ENCODE data around the gene RCL1. TPM values are rescaled to one million over a fixed set of nuclear protein-coding genes. Genes with fewer than 3 reads are reported as not detected.

RCL1 gene
- total RNA-seq, 1 experiment from 2014 or later, result 9.5 TPM

DNA sequence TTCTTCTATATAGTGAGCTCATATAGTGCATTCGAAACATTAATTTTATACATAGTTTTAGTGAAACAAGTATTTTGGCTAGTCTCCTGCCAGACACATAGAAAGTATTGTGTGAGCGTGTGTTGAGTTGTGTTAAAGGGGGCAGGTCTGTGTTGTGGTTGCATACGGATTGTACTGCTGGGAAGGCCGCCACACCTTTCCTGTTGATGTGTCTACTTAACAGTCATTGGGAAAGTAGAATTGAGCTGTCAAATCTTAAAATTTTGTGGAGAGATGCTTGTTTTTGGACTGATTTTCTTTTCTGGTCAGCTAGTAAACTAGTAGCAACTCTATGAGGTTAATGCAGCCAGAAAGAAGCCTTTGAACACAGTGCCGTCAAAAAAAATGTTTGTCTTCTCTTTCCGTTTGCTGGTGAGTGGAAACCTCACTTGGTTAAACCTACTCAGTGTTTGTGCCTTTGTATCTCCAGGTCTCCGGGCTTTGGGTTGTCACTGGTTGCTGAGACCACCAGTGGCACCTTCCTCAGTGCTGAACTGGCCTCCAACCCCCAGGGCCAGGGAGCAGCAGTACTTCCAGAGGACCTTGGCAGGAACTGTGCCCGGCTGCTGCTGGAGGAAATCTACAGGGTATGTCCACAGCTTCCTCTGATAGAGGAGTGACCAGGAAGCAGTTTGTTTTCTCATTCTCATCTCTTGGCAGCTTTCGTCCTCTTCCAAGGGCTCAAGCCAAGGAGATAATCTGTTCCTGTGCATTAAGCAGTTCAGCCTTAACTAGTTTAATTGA is 51.5 kb downstream of the RCL1 start:
- Histone ChIP-seq H3K4me2 (no peak overlapping the region), H3K27ac (no peak overlapping the region), H3K4me1 (replicated peaks; ENCODE audit: insufficient read depth) (no peaks in the 10 kb centered on the region), H3K27me3 (ENCODE audit: insufficient read depth, low read depth) (no peaks in the 10 kb centered on the region), H3K79me2 (ENCODE audit: low read depth) (no peaks in the 10 kb centered on the region), H3K9me3 (ENCODE audit: insufficient read depth, low read depth) (no peaks in the 10 kb centered on the region), H2AFZ (no peak overlapping the region), H3K9me2 (ENCODE audit: insufficient read depth) (no peaks in the 10 kb centered on the region), H4K20me1 (ENCODE audit: insufficient read depth) (no peaks in the 10 kb centered on the region), H3F3A (ENCODE audit: insufficient read depth, low read depth) (no peaks in the 10 kb centered on the region), H3K4me3 (no peak overlapping the region), H3K36me3 (ENCODE audit: low read depth) (no peaks in the 10 kb centered on the region)
- no peak for DNase-seq
- intact Hi-C loops (cut with micrococcal nuclease; ENCODE audit: unreplicated experiment), result no loop called here
- no peak for TF ChIP-seq EZH2 (IDR thresholded peaks at IDR 0.05; ENCODE audit: low read depth)
- TF ChIP-seq, protein P1, sequence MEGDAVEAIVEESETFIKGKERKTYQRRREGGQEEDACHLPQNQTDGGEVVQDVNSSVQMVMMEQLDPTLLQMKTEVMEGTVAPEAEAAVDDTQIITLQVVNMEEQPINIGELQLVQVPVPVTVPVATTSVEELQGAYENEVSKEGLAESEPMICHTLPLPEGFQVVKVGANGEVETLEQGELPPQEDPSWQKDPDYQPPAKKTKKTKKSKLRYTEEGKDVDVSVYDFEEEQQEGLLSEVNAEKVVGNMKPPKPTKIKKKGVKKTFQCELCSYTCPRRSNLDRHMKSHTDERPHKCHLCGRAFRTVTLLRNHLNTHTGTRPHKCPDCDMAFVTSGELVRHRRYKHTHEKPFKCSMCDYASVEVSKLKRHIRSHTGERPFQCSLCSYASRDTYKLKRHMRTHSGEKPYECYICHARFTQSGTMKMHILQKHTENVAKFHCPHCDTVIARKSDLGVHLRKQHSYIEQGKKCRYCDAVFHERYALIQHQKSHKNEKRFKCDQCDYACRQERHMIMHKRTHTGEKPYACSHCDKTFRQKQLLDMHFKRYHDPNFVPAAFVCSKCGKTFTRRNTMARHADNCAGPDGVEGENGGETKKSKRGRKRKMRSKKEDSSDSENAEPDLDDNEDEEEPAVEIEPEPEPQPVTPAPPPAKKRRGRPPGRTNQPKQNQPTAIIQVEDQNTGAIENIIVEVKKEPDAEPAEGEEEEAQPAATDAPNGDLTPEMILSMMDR (conservative IDR thresholded peaks at IDR 0.05), result no peak
- CTCF ChIA-PET, result no interaction called here
- BruUV-seq (replicated peaks), result no TSS peak
- POLR2A ChIA-PET (ENCODE audit: unreplicated experiment), result no interaction called here

DNA sequence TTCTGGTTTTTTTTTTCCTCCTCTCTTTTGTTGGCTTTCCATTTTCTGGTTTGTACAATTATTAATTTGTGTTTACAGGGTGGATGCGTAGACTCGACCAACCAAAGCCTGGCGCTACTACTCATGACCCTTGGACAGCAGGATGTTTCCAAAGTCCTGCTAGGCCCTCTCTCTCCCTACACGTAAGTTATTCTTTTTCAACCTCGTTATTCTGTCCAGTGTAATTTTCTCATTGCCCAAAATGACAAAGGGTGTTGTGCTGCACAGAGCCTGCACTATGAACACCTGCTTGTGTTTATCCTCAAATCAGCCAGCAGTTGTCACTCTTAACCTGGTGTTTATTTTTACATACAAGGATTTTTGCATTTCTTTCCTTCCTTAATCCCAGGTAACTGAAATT is 56.6 kb downstream of the RCL1 start:
- intact Hi-C loops (cut with micrococcal nuclease; ENCODE audit: unreplicated experiment), result no loop called here
- CTCF ChIA-PET, result no interaction called here
- H3K4me1 ChIP-seq (replicated peaks; ENCODE audit: insufficient read depth), result no peaks in the 10 kb centered on the region
- H4K20me1 ChIP-seq (ENCODE audit: insufficient read depth), result no peaks in the 10 kb centered on the region
- no TSS peak for BruUV-seq (replicated peaks)
- no peaks in the 10 kb centered on the region for H3K9me2 ChIP-seq (ENCODE audit: insufficient read depth)
- no peaks in the 10 kb centered on the region for H3K27me3 ChIP-seq (ENCODE audit: insufficient read depth, low read depth)
- H3K4me2 ChIP-seq, result no peak overlapping the region
- H3F3A ChIP-seq (ENCODE audit: insufficient read depth, low read depth), result no peaks in the 10 kb centered on the region
- no peaks in the 10 kb centered on the region for H3K79me2 ChIP-seq (ENCODE audit: low read depth)
- no peak overlapping the region for H3K4me3 ChIP-seq
- no peaks in the 10 kb centered on the region for H3K9me3 ChIP-seq (ENCODE audit: insufficient read depth, low read depth)
- TF ChIP-seq, protein P1 (conservative IDR thresholded peaks at IDR 0.05), result no peak
- TF ChIP-seq EZH2 (IDR thresholded peaks at IDR 0.05; ENCODE audit: low read depth), result no peak
- H3K36me3 ChIP-seq (ENCODE audit: low read depth), result no peaks in the 10 kb centered on the region
- DNase-seq, result no peak
- POLR2A ChIA-PET (ENCODE audit: unreplicated experiment), result no interaction called here
- H3K27ac ChIP-seq, result no peak overlapping the region
- no peak overlapping the region for H2AFZ ChIP-seq

DNA sequence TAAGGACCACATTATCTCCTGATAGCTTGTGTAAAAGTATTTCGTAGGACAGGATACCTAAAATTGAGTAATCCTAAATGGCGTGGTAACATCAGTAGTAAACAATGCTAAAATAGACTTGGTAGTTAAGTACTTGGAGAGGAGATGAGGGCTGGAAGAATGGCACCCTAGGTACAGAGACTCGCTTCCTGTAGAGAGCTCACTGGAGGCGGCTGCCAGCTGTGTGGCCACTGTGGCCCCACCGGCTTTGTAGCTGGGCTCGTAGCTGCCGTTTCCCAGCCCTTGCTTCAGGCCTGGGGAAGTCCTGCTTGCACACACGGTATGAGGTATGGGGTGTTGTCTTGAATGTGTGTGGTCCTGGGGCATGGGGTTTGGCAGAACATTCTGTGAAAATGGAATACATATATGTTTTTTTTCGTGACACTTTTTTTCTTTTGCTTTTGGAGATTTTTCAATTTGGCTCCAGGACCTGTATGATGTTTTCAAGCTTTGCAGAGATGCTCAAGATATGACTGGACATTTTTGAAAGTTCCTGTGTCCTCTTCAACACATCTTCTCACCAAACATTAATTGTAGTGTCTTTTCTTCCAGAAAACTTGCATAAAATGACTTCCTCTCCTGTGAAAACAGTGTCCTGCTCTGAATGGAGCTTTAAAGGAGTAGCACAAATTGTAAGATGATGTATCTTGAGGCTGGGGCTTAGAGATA is 58.0 kb downstream of the RCL1 start:
- H2AFZ ChIP-seq, result no peak overlapping the region
- no peaks in the 10 kb centered on the region for H3K9me3 ChIP-seq (ENCODE audit: insufficient read depth, low read depth)
- no peak overlapping the region for H3K4me3 ChIP-seq
- no peaks in the 10 kb centered on the region for H3K4me1 ChIP-seq (replicated peaks; ENCODE audit: insufficient read depth)
- H3K4me2 ChIP-seq, result no peak overlapping the region
- no peaks in the 10 kb centered on the region for H3K79me2 ChIP-seq (ENCODE audit: low read depth)
- ChIA-PET CTCF (no interaction called here), POLR2A (ENCODE audit: unreplicated experiment) (no interaction called here)
- DNase-seq, result no peak
- no TSS peak for BruUV-seq (replicated peaks)
- H3F3A ChIP-seq (ENCODE audit: insufficient read depth, low read depth), result no peaks in the 10 kb centered on the region
- no peaks in the 10 kb centered on the region for H3K27me3 ChIP-seq (ENCODE audit: insufficient read depth, low read depth)
- H3K9me2 ChIP-seq (ENCODE audit: insufficient read depth), result no peaks in the 10 kb centered on the region
- no peak overlapping the region for H3K27ac ChIP-seq
- no peaks in the 10 kb centered on the region for H4K20me1 ChIP-seq (ENCODE audit: insufficient read depth)
- TF ChIP-seq, protein P1 (conservative IDR thresholded peaks at IDR 0.05), result no peak
- no peak for TF ChIP-seq EZH2 (IDR thresholded peaks at IDR 0.05; ENCODE audit: low read depth)
- no peaks in the 10 kb centered on the region for H3K36me3 ChIP-seq (ENCODE audit: low read depth)
- intact Hi-C loops (cut with micrococcal nuclease; ENCODE audit: unreplicated experiment), result no loop called here
